KMS-11 (cell line): ENCODE measurements around the gene SLC38A1.

Source experiments
- H2AFZ ChIP-seq: fragments of 200-600 bp; sonication (generic); 2 replicates; pipeline ENCODE4 v1.6.1; 2016; ENCODE audit warnings: antibody characterized with exemption, mixed run types, low read depth
- H3K27ac ChIP-seq: fragments of 200-600 bp; sonication (generic); 2 replicates; pipeline ENCODE4 v1.6.1; 2016; ENCODE audit warnings: mild to moderate bottlenecking, mixed run types
- H3K27me3 ChIP-seq: fragments of 200-600 bp; sonication (generic); 2 replicates; pipeline ENCODE4 v1.6.1; 2017; ENCODE audit warnings: mild to moderate bottlenecking, low read depth, mixed run types, moderate library complexity; ENCODE audit not compliant: insufficient read depth
- H3K36me3 ChIP-seq: fragments of 200-600 bp; sonication (generic); 2 replicates; pipeline ENCODE4 v1.6.1; 2017; ENCODE audit warnings: mild to moderate bottlenecking, mixed run types; ENCODE audit not compliant: insufficient read depth
- H3K4me1 ChIP-seq: fragments of 200-600 bp; sonication (generic); 2 replicates; pipeline ENCODE4 v1.6.1; 2016; ENCODE audit warnings: mild to moderate bottlenecking, low read depth, mixed run types; ENCODE audit not compliant: poor library complexity, severe bottlenecking
- H3K4me2 ChIP-seq: fragments of 200-600 bp; sonication (generic); 2 replicates; pipeline ENCODE4 v1.7.0; 2016; ENCODE audit warnings: mild to moderate bottlenecking, mixed run types
- H3K4me3 ChIP-seq: fragments of 200-600 bp; sonication (generic); IDR thresholded peaks from 2 replicates; pipeline ENCODE4 v1.6.1; 2017; ENCODE audit warnings: low read depth, low read length, mixed read lengths; ENCODE audit not compliant: insufficient read depth
- H3K79me2 ChIP-seq: fragments of 200-600 bp; sonication (generic); 2 replicates; pipeline ENCODE4 v1.6.1; 2016; ENCODE audit warnings: low read depth, mixed run types; ENCODE audit not compliant: insufficient read depth
- H3K9ac ChIP-seq: fragments of 200-600 bp; sonication (generic); 2 replicates; pipeline ENCODE4 v1.6.1; 2016; ENCODE audit warnings: mild to moderate bottlenecking, mixed run types
- H4K20me1 ChIP-seq: fragments of 200-600 bp; sonication (generic); 2 replicates; pipeline ENCODE4 v1.6.1; 2016; ENCODE audit warnings: mild to moderate bottlenecking, mixed run types; ENCODE audit not compliant: insufficient read depth
- CTCF ChIP-seq: fragments of 200-600 bp; sonication (generic); conservative IDR thresholded peaks from 2 replicates; pipeline ENCODE4 v1.6.1; 2017; ENCODE audit warnings: low read depth, mild to moderate bottlenecking, antibody characterized with exemption, low read length, moderate library complexity, mixed read lengths

The SLC38A1 gene

GRCh38 chr12:46134852-46135251, 134.0 kb downstream of the SLC38A1 start:
- Histone ChIP-seq H3K36me3 (no peaks in the 10 kb centered on the region), H3K9ac (no peak overlapping the region)
- no peak for TF ChIP-seq CTCF

DNA sequence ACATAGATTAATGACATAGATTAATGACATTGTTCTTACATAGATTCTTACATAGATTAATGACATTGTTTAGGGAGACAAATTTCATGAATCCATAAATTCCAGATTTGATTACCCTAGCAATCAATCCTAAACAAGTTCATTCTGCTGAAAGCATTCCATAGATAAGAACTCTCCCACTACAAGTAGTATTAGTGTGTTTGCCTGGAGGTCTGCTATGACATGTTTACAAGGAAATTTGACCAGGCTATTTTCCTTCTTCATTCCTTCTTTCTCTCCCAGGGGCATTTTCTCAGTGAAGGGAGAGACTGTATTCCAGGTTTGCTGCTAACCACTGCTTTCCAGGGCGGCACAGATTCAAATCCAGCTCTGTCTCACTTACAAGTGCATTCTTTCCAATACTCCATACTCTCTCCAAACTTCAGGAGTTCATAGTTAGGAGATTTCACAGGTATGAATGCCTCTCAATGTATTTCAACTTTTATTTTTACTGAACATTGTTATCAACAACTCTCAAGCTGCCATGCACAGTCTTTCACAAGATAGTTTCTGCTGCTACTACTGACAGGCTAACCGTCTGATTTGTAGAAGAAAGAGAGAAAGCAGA, 134.5 kb downstream of the SLC38A1 start:
- Histone ChIP-seq H3K9ac (no peak overlapping the region), H3K79me2 (no peaks in the 10 kb centered on the region), H3K27ac (no peak overlapping the region), H3K4me2 (no peak overlapping the region), H4K20me1 (no peaks in the 10 kb centered on the region), H3K4me3 (no peak overlapping the region), H3K27me3 (no peaks in the 10 kb centered on the region), H3K4me1 (no peaks in the 10 kb centered on the region), H2AFZ (no peak overlapping the region), H3K36me3 (no peaks in the 10 kb centered on the region)
- no peak for TF ChIP-seq CTCF

More at GRCh38 chr12:46134852-46135251, 134.0 kb downstream of the SLC38A1 start:
- H3K4me1 ChIP-seq, result no peaks in the 10 kb centered on the region
- no peak overlapping the region for H2AFZ ChIP-seq
- H3K4me2 ChIP-seq, result no peak overlapping the region
- H3K27me3 ChIP-seq, result no peaks in the 10 kb centered on the region
- no peak overlapping the region for H3K4me3 ChIP-seq
- no peaks in the 10 kb centered on the region for H4K20me1 ChIP-seq
- no peak overlapping the region for H3K27ac ChIP-seq
- no peaks in the 10 kb centered on the region for H3K79me2 ChIP-seq

DNA sequence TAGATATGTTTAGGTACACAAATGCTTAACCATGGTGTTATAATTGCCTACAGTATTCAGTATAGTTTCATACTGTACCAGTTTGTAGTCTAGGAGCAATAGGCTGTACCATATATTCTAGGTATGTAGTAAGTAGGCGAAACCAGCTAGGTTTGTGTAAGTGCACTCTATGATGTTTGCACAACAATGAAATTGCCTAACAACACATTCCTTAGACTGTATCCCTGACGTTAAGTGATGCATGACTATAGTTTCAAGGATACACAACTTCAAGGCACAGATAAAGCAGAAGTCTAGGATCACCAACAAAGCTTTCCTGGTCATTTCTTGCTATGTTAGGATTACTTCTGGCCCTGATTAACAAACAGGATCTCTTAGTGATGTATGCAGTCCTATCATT, 135.1 kb downstream of the SLC38A1 start:
- Histone ChIP-seq H3K27me3 (no peaks in the 10 kb centered on the region), H2AFZ (no peak overlapping the region), H3K9ac (no peak overlapping the region), H3K4me1 (no peaks in the 10 kb centered on the region), H3K4me2 (no peak overlapping the region), H3K79me2 (no peaks in the 10 kb centered on the region), H4K20me1 (no peaks in the 10 kb centered on the region), H3K4me3 (no peak overlapping the region), H3K36me3 (no peaks in the 10 kb centered on the region), H3K27ac (no peak overlapping the region)
- no peak for TF ChIP-seq CTCF
